Measurements from ENCODE around the gene RETN.

Gene RETN

DNA sequence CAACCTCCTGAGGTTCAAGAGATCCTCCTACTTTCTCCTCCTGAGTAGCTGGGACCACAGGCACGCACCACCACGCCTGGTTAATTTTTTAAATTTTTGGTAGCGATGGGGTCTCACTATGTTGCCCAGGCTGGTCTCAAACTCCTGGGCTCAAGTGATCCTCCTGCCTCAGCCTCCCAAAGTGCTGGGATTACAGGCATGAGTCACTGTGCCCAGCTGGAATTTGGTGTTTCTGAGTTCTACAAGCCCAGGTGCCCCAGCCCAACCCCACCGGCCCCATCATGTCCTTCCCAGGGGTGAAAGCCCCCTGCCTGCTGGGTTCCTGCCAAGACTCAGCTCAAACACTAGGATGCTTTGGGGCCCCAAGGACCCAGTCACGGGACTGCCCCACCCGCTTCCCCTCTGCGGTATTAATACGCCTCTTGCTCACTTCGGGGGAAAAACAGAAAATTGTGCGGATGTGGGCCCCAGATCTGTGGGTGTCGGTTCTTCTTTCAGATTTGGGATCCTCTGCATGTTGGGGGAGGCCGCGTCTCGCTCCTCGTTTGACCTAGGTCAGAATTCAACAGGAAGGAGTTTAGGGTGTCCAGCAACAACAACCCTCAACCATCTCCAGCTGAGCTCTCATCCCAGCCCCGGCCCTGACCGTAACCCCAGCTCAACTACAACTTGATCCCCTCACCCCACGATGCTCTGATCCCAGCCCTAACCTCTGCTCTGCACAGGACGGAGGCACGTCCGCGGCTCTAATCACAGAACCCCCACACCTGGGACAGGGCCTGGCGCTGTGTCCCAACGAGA is 36.7 kb downstream of the RETN start:
- peak; percentile 58 to 68 for DNase-seq (ENCODE audit: low read depth in 2 of 2)

DNA sequence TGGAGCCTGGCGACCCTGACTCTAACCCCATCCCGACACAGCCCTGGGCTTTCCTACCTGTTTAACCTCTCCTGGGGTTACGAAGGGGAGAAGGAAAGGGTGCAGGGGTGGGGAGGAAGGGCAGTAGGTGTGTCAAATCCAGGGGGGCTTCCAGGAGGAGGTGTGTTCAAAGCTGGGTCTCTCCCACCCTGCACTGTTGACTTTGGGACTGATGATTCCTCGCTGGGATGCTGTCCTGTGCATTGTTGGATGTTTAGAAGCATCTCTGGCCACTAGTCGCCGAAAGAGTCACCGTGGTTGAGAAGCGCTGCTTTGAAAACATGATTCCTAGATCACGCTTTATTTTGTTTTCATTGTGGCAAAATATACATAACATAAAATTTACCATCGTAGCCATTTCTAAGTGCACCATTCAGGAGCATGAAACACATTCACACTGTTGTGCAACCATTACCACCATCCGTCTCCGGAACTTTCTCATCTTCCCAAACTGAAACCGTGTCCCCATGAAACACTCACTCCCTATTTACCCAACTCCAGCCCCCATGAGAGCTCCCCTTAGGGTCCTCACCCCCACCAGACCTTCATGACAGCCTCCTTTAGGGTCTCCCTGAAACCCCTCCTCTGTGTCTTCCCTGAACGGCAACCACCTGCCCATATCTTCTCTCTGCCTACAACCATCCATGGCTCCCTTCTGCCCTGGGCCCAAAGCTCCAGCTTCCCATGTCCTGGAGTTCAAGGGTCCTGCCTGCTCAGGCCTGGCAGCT is 37.5 kb downstream of the RETN start:
- no peak for DNase-seq (ENCODE audit: low read depth in 2 of 2)

DNA sequence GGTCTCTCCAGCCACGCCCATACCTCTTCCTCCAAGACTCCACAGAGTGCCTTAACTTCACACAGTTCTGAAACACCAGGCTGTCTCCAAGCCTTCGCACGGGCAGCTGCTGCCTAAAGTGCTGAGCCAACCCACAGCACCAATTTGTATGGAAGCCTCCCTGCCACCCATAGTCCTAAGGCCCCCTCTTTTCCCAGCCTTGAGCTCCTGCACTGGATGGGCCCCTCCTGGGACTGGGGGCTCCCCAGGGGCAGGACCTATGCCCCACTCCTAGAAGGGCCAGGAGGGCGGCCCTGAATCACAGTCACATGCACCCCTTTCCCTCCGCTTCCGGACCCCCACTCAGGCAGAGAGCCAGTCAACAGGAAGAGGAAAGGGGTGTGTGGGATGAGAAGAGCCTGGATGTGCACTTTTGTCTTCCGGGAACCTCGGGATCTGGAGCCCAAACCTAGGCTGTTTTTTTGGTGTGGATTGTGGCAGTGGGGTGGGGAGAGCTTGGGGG is 38.2 kb downstream of the RETN start:
- DNase-seq (ENCODE audit: low read depth in 2 of 2): no peak

DNA sequence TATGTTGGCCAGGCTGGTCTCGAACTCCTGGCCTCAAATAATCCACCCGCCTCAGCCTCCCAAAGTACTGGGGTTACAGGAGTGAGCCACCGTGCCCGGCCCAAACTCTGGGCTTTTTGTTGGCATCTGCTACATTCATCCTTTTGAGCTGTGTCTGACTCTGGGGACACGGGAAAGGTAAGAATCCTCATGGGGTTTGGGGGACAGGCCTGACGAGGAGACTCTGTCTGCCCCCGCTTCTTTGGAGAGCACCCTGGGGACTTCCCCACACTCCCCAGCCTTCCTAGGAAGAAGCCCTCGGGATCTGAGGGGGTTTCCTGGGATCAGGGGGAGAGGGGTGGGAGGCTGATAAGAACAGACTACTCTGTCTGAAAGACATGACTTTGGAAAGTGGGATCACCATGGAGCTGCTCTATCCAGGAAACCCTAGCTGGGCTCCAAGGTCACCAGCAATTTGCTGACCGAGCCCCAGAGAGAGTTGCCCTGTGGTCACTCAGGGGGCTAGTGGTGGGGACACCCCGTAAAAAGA is 41.1 kb downstream of the RETN start:
- DNase-seq (ENCODE audit: low read depth in 2 of 2): no peak

DNA sequence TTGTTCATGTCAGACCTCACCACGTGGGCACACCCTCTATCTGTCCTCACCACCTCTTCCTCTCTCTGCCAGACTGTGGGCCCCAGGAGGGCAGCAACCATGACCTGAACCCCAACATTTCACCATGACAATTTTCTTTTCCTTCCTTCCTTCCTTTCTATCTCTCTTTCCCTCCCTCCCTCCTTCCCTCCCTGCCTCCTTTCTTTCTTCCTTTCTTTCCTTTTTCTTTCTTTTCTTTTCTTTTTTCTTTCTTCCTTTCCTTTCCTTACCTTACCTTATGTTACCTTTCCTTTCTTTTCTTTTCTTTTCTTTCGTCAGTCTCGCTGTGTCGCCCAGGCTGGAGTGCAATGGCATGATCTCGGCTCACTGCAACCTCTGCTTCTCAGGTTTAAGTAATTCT is 41.8 kb downstream of the RETN start:
- no peak for DNase-seq (ENCODE audit: low read depth in 2 of 2)

DNA sequence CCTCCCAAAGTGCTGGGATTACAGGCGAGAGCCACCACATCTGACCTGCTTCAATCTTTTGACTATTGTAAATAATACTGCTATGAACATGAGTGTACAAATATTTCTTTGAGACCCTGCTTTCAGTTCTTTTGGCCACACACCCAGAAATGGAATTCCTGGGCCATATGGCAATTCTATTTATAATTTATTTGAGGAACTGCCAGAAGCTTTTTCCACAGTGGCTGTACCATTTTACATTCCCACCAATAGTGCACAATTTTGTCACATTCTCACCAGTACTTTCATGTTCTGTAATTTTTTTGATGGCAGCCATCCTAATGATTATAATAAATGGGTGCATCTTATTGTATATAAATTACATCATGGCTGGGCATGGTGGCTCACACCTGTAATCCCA is 46.8 kb downstream of the RETN start:
- no peak for DNase-seq (ENCODE audit: low read depth in 2 of 2)

DNA sequence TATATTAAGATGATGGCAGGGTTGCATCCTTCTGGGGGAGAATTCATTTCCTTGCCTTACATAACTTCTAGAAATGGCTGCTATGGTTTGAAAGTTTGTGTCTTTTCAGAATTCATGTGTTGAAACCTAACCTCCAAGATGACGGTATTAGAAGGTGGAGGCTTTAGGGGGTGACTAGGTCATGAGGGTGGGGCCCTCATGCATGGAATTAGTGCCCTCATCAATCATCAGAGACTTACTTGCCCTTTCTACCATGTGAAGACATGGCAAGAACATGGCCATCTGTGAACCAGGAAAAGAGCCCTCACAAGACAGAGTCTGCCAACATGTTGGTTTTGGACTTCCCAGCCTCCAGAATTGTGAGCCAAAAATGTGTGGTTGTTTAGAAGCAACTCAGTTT is 47.9 kb downstream of the RETN start:
- DNase-seq (ENCODE audit: low read depth in 2 of 2): no peak

DNA sequence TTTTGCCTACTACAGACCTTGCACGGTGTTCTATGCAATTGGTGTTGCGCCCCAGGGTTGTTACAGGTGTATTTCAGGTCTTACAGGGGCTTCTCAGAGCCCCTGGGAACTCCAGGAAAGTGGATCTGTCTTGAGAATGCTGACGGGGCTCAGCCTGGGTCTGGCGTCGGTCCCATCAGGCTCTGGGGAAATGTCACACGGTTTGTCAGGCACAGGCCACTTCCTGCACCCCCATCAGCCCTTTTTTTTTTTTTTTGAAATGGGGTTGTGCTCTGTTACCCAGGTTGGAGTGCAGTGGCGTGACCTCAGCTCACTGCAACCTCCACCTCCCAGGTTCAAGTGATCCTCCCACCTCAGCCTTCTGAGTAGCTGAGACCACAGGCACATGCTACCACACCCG is 49.8 kb downstream of the RETN start:
- DNase-seq (ENCODE audit: low read depth in 2 of 2): no peak

All from stimulated activated CD8-positive, alpha-beta memory T cell treated with anti-CD3 and anti-CD28 coated beads, Interleukin-7, amount 100 ng/mL, for 4 hours (primary cell).